DMS153 treated with DMSO at 0.1 percent for 48 hours (cell line): Measurements from ENCODE around the gene C1GALT1C1.

Source experiments
- DNase-seq: peaks from one replicate; lab custom pipeline; 2025; ENCODE audit not compliant: unreplicated experiment; lab: John Stamatoyannopoulos, UW

C1GALT1C1 gene

GRCh38 chrX:120585702-120586101, 44.2 kb downstream of the C1GALT1C1 start:
- no peak for DNase-seq
